ENCODE measurements around the gene C4orf46. TPM values are rescaled to one million over a fixed set of nuclear protein-coding genes. Genes with fewer than 3 reads are reported as not detected.
A peak's percentile ranks its signal among the peaks of the same experiment; 100 is the strongest.

C4orf46 gene
- total RNA-seq, 1 donor from 2014 or later: 18.2 TPM

DNA sequence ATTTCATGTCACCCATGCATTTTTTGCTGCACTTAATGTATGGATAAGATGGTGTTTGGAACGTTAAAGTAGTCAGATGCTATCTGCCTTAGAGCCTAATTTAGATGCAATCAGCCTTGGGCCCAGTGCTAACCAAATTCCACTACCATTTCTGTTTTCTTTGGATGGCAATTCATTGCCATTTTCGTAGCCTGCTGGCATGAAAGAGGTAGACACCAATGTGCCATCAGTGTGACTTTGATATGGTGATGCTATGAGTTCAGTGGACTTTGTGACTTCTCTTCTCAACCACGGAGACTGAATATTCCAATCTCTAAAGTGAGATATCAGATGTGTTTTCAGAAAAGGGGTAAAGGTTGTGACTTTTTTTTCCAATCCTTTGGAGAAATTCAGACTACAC is 1.9 kb upstream of the C4orf46 start:
- TF ChIP-seq CTCF (IDR thresholded peaks at IDR 0.05; ENCODE audit: unreplicated experiment): no peak
- H3K4me1 Mint-ChIP-seq (ENCODE audit: low read depth): peaks cover 15% of the 10 kb centered on the region
- H3K36me3 Mint-ChIP-seq (ENCODE audit: insufficient read depth): no peaks in the 10 kb centered on the region
- H3K4me3 Mint-ChIP-seq (ENCODE audit: low read depth): no peak overlapping the region
- no peak for DNase-seq (ENCODE audit: low spot score, unreplicated experiment)
- H3K9me3 Mint-ChIP-seq (ENCODE audit: low read depth): no peaks in the 10 kb centered on the region
- H3K27ac Mint-ChIP-seq: no peak overlapping the region
- no peaks in the 10 kb centered on the region for H3K27me3 Mint-ChIP-seq

DNA sequence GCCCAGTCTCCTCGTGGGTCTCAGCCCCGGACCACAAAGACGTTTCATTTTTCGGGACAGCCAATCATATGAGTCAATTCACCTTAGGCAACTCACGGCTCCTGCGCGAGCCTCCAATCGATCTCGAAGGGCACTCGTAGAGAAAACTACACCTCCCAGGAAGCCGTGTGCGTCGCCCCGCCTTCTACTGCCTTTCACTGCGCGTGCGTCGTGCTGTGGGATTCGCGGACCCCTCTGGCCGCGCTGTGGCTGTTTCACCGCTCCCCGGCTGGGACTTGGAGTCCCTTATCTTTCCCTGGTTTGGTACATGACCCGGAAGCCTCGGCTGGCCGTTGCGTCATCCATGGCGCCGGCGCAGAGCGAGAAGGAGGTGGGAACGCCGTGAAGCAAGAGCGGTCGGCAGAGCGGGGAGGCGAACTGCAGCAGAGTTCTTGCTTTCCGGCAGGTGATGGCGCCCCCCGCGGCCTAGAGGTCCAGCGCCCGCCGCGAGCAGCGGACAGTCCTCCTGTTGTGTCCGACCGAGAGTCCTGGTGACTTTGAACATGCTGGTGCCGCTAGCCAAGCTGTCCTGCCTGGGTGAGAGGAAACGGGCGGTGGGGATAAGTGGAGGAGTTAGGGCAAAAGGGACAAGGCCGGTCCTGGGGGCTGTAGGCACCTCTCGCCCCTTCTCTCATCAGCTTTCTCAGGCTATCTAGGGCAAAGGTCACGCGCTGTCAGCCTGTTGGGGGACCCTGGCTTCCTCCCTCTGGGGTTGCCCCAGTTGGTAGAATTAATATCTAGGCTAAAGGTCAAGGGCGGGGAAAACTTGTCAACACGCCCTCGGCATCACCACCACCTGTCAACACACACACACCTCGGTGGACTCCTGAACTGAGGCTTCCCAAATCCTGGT is 474 bp upstream of the C4orf46 start, which contains the start of gene ETFDH:
TSS of gene ETFDH (plus strand) at position 382 of the 892 bp plus-strand sequence. CDS start at position 543, 161 bp downstream.
- Mint-ChIP-seq H3K9me3 (ENCODE audit: low read depth) (no peaks in the 10 kb centered on the region), H3K4me3 (ENCODE audit: low read depth) (peak within 1 kb of the TSS; percentile 98), H3K27ac (peak within 1 kb of the TSS; percentile 99), H3K36me3 (ENCODE audit: insufficient read depth) (peaks cover 2% of the 10 kb centered on the region), H3K27me3 (no peaks in the 10 kb centered on the region), H3K4me1 (ENCODE audit: low read depth) (peaks cover 15% of the 10 kb centered on the region)
- TF ChIP-seq CTCF (IDR thresholded peaks at IDR 0.05; ENCODE audit: unreplicated experiment): peak; percentile 66
- peak; percentile 98 for DNase-seq (ENCODE audit: low spot score, unreplicated experiment)

DNA sequence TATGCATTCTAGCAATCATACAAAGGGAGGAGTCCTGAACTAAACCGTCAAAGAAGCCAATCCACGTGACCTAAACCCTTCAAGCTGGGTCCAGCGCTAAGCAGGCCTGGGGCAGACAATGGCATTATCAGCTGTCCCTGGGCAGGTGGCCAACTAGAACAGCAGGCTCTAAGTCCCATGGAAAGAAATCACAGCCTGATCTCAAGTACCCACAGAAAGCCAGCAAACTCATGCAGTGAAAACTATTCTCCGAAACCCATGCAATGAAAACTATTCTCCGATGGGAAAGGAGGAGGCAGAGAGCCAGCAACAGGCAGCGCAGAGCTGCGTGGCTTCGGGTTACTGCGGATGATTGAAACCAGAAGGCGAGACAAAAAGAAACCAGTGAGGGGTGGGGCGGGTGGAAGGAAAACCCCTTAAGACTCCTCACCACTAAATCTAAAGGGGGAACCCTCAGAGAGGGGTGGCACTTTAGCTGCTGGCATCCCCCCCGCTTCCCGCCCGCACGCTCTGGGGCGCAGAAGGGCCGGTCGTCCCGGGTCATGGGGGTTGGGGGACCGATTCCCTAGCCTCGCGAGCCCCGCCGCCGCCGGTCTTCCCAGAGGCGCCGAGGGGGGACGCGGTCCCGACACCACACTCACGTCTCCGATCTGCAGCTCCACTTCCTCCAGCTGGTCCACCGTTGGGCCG is 567 bp downstream of the C4orf46 start:
- DNase-seq (ENCODE audit: low spot score, unreplicated experiment): peak; percentile 20
- peaks cover 4% of the 10 kb centered on the region for H3K36me3 Mint-ChIP-seq (ENCODE audit: insufficient read depth)
- no peak for TF ChIP-seq CTCF (IDR thresholded peaks at IDR 0.05; ENCODE audit: unreplicated experiment)
- H3K27ac Mint-ChIP-seq: peak overlapping the region; percentile 99
- H3K27me3 Mint-ChIP-seq: no peaks in the 10 kb centered on the region
- H3K9me3 Mint-ChIP-seq (ENCODE audit: low read depth): no peaks in the 10 kb centered on the region
- H3K4me1 Mint-ChIP-seq (ENCODE audit: low read depth): peaks cover 17% of the 10 kb centered on the region
- H3K4me3 Mint-ChIP-seq (ENCODE audit: low read depth): peak overlapping the region; percentile 98

- no peaks in the 10 kb centered on the region for H3K27me3 Mint-ChIP-seq
- H3K9me3 Mint-ChIP-seq (ENCODE audit: low read depth): no peaks in the 10 kb centered on the region
- H3K36me3 Mint-ChIP-seq (ENCODE audit: insufficient read depth): peaks cover 13% of the 10 kb centered on the region
- DNase-seq (ENCODE audit: low spot score, unreplicated experiment): no peak
- H3K4me1 Mint-ChIP-seq (ENCODE audit: low read depth): peaks cover 17% of the 10 kb centered on the region
- no peak for TF ChIP-seq CTCF (IDR thresholded peaks at IDR 0.05; ENCODE audit: unreplicated experiment)
- H3K27ac Mint-ChIP-seq: no peak overlapping the region
- peak overlapping the region; percentile 46 for H3K4me3 Mint-ChIP-seq (ENCODE audit: low read depth)
Observed at GRCh38 chr4:158669310-158669709, 2.4 kb downstream of the C4orf46 start.

- H3K27me3 Mint-ChIP-seq: no peaks in the 10 kb centered on the region
Observed at GRCh38 chr4:158667651-158668198, 4.0 kb downstream of the C4orf46 start.

More at GRCh38 chr4:158667651-158668198, 4.0 kb downstream of the C4orf46 start:
- TF ChIP-seq CTCF (IDR thresholded peaks at IDR 0.05; ENCODE audit: unreplicated experiment): peak; percentile 64
- H3K36me3 Mint-ChIP-seq (ENCODE audit: insufficient read depth): peaks cover 13% of the 10 kb centered on the region
- H3K9me3 Mint-ChIP-seq (ENCODE audit: low read depth): no peaks in the 10 kb centered on the region
- H3K27ac Mint-ChIP-seq: no peak overlapping the region
- DNase-seq (ENCODE audit: low spot score, unreplicated experiment): no peak
- H3K4me1 Mint-ChIP-seq (ENCODE audit: low read depth): peaks cover 21% of the 10 kb centered on the region
- H3K4me3 Mint-ChIP-seq (ENCODE audit: low read depth): no peak overlapping the region
